GM19240 (cell line): Measurements from ENCODE around the gene ATP8B1.
"Not testable (repeated sequence)": the region's sequence is repeated elsewhere in the genome, so short reads cannot be mapped to it uniquely, and the experiment has no call there.

Experiments
- DNase-seq: peaks from one replicate; pipeline ENCODE4 v3.0.0; 2011; ENCODE audit warnings: low spot score; ENCODE audit not compliant: insufficient read length

Gene ATP8B1

GRCh38 chr18:57771193-57771592 lies 31.9 kb downstream of the ATP8B1 start:
- DNase-seq: no peak

GRCh38 chr18:57768537-57769326 lies 34.4 kb downstream of the ATP8B1 start:
- no peak for DNase-seq

- no peak for DNase-seq
Observed at GRCh38 chr18:57767259-57768050, 35.7 kb downstream of the ATP8B1 start.

GRCh38 chr18:57764995-57765394 lies 38.1 kb downstream of the ATP8B1 start:
- DNase-seq: no peak

GRCh38 chr18:57764087-57764486 lies 39.0 kb downstream of the ATP8B1 start:
- DNase-seq: no peak

- no peak for DNase-seq
Observed at GRCh38 chr18:57762686-57763085, 40.4 kb downstream of the ATP8B1 start.

GRCh38 chr18:57759650-57760049 lies 43.5 kb downstream of the ATP8B1 start:
- no peak for DNase-seq

- DNase-seq: no peak
Observed at GRCh38 chr18:57755473-57756067, 47.5 kb downstream of the ATP8B1 start.

GRCh38 chr18:57754577-57755338 lies 48.4 kb downstream of the ATP8B1 start:
- no peak for DNase-seq

- DNase-seq: no peak
Observed at GRCh38 chr18:57753063-57753462, 50.1 kb downstream of the ATP8B1 start.

GRCh38 chr18:57749604-57749970 lies 53.5 kb downstream of the ATP8B1 start:
- no peak for DNase-seq

- no peak for DNase-seq
Observed at GRCh38 chr18:57748770-57749603, 54.1 kb downstream of the ATP8B1 start.

- DNase-seq: no peak
Observed at GRCh38 chr18:57747809-57748680, 55.1 kb downstream of the ATP8B1 start.

GRCh38 chr18:57744211-57744694 lies 58.9 kb downstream of the ATP8B1 start:
- no peak for DNase-seq

GRCh38 chr18:57743008-57743407 lies 60.1 kb downstream of the ATP8B1 start:
- no peak for DNase-seq

- no peak for DNase-seq
Observed at GRCh38 chr18:57741273-57741672, 61.8 kb downstream of the ATP8B1 start.

- DNase-seq: no peak
Observed at GRCh38 chr18:57738078-57738477, 65.0 kb downstream of the ATP8B1 start.

- no peak for DNase-seq
Observed at GRCh38 chr18:57737400-57738060, 65.6 kb downstream of the ATP8B1 start.

GRCh38 chr18:57735042-57735441 lies 68.1 kb downstream of the ATP8B1 start:
- not testable (repeated sequence) for DNase-seq
